Activated CD4-positive, alpha-beta T cell treated with anti-CD3 and anti-CD28 coated beads, Interleukin-2, amount 10 ng/mL, durations not matched to agents 24 days and 14 days (primary cell): ENCODE data around the gene CPLX1. TPM values are rescaled to one million over a fixed set of nuclear protein-coding genes. Genes with fewer than 3 reads are reported as not detected.

Experiments
- DNase-seq: peaks from one replicate; pipeline ENCODE4 v3.0.0; 2022
- H3K27ac Mint-ChIP-seq: one replicate; pipeline ENCODE4 v1.8.0; 2022; ENCODE audit warnings: mild to moderate bottlenecking, mixed read lengths
- H3K27me3 Mint-ChIP-seq: one replicate; pipeline ENCODE4 v1.8.0; 2022; ENCODE audit warnings: mixed read lengths
- H3K36me3 Mint-ChIP-seq: one replicate; pipeline ENCODE4 v1.8.0; 2022; ENCODE audit warnings: low read depth, mild to moderate bottlenecking, mixed read lengths
- H3K4me1 Mint-ChIP-seq: one replicate; pipeline ENCODE4 v1.8.0; 2021; ENCODE audit warnings: mixed read lengths
- H3K4me3 Mint-ChIP-seq: one replicate; pipeline ENCODE4 v1.8.0; 2022; ENCODE audit warnings: mild to moderate bottlenecking, moderate library complexity, mixed read lengths
- H3K9me3 Mint-ChIP-seq: one replicate; pipeline ENCODE4 v1.8.0; 2021; ENCODE audit warnings: mixed read lengths
- intact Hi-C: fragments of 100-400 bp; cut with micrococcal nuclease; formaldehyde crosslinking; loops from one replicate; pipeline ENCODE4 v1.15.1; 2023
- total RNA-seq: library from RNA; stranded (reverse); gene quantifications from 2 replicates; pipeline ENCODE4 v1.2.3, GENCODE V29; 2022

Gene CPLX1
- total RNA-seq: 1.0 and 1.7 TPM in 2 replicates

GRCh38 chr4:825971-826330 is at the start of gene CPLX1:
Gene CPLX1 (minus strand): TSS chr4:826129. CDS start chr4:824522, 1,607 bp downstream.
- peaks cover 4% of the 10 kb centered on the region for H3K36me3 Mint-ChIP-seq
- no peak for DNase-seq
- intact Hi-C loops: loop anchor here (2.0 to 5.0 kb wide), 2 partner anchors 44 to 53 kb away; no protein-coding TSS in a partner anchor
- H3K9me3 Mint-ChIP-seq: no peaks in the 10 kb centered on the region
- H3K4me3 Mint-ChIP-seq: peak within 1 kb of the TSS; percentile 39
- H3K4me1 Mint-ChIP-seq: peaks cover 2% of the 10 kb centered on the region
- H3K27me3 Mint-ChIP-seq: peaks cover 39% of the 10 kb centered on the region
- H3K27ac Mint-ChIP-seq: peak within 1 kb of the TSS; percentile 65

- Mint-ChIP-seq H3K27me3 (no peaks in the 10 kb centered on the region), H3K4me1 (peaks cover 25% of the 10 kb centered on the region), H3K36me3 (peaks cover 72% of the 10 kb centered on the region), H3K9me3 (no peaks in the 10 kb centered on the region), H3K4me3 (no peak overlapping the region), H3K27ac (no peak overlapping the region)
- intact Hi-C loops: loop anchor here (5.0 kb wide), 1 partner anchor 93 kb away; no protein-coding TSS in a partner anchor
- DNase-seq: no peak
Observed at GRCh38 chr4:874971-875817, 49.3 kb upstream of the CPLX1 start.

GRCh38 chr4:874056-874455 is 48.1 kb upstream of the CPLX1 start:
- DNase-seq: no peak
- H3K36me3 Mint-ChIP-seq: peaks cover 72% of the 10 kb centered on the region
- intact Hi-C loops: no loop called here
- H3K27ac Mint-ChIP-seq: no peak overlapping the region
- no peaks in the 10 kb centered on the region for H3K27me3 Mint-ChIP-seq
- H3K4me3 Mint-ChIP-seq: no peak overlapping the region
- peaks cover 14% of the 10 kb centered on the region for H3K4me1 Mint-ChIP-seq
- peaks cover 4% of the 10 kb centered on the region for H3K9me3 Mint-ChIP-seq

- Mint-ChIP-seq H3K4me1 (peaks cover 2% of the 10 kb centered on the region), H3K27ac (no peak overlapping the region), H3K9me3 (peaks cover 4% of the 10 kb centered on the region), H3K27me3 (no peaks in the 10 kb centered on the region), H3K4me3 (no peak overlapping the region), H3K36me3 (peaks cover 67% of the 10 kb centered on the region)
- intact Hi-C loops: no loop called here
- no peak for DNase-seq
Observed at GRCh38 chr4:872241-872981, 46.5 kb upstream of the CPLX1 start.

GRCh38 chr4:871484-871883 is 45.6 kb upstream of the CPLX1 start:
- DNase-seq: no peak
- Mint-ChIP-seq H3K27ac (no peak overlapping the region), H3K36me3 (peaks cover 63% of the 10 kb centered on the region), H3K4me3 (no peak overlapping the region), H3K9me3 (peaks cover 4% of the 10 kb centered on the region), H3K27me3 (no peaks in the 10 kb centered on the region), H3K4me1 (peaks cover 2% of the 10 kb centered on the region)
- intact Hi-C loops: no loop called here

GRCh38 chr4:870951-871350 is 45.0 kb upstream of the CPLX1 start:
- intact Hi-C loops: no loop called here
- Mint-ChIP-seq H3K36me3 (peaks cover 62% of the 10 kb centered on the region), H3K9me3 (peaks cover 4% of the 10 kb centered on the region), H3K27me3 (no peaks in the 10 kb centered on the region), H3K27ac (no peak overlapping the region), H3K4me1 (peaks cover 2% of the 10 kb centered on the region), H3K4me3 (no peak overlapping the region)
- DNase-seq: no peak

- Mint-ChIP-seq H3K36me3 (peaks cover 57% of the 10 kb centered on the region), H3K27ac (no peak overlapping the region), H3K4me1 (peaks cover 2% of the 10 kb centered on the region), H3K27me3 (no peaks in the 10 kb centered on the region), H3K9me3 (peaks cover 4% of the 10 kb centered on the region), H3K4me3 (no peak overlapping the region)
- intact Hi-C loops: no loop called here
- DNase-seq: no peak
Observed at GRCh38 chr4:869776-870175, 43.8 kb upstream of the CPLX1 start.

- Mint-ChIP-seq H3K27me3 (no peaks in the 10 kb centered on the region), H3K4me1 (no peaks in the 10 kb centered on the region), H3K9me3 (peaks cover 4% of the 10 kb centered on the region)
Observed at GRCh38 chr4:868421-868820, 42.5 kb upstream of the CPLX1 start.

GRCh38 chr4:867526-868250 is 41.8 kb upstream of the CPLX1 start:
- H3K27ac Mint-ChIP-seq: no peak overlapping the region
- H3K27me3 Mint-ChIP-seq: no peaks in the 10 kb centered on the region
- H3K4me1 Mint-ChIP-seq: no peaks in the 10 kb centered on the region
- H3K9me3 Mint-ChIP-seq: peaks cover 4% of the 10 kb centered on the region
- H3K36me3 Mint-ChIP-seq: peaks cover 53% of the 10 kb centered on the region
- intact Hi-C loops: no loop called here
- no peak for DNase-seq
- H3K4me3 Mint-ChIP-seq: no peak overlapping the region

More at GRCh38 chr4:868421-868820, 42.5 kb upstream of the CPLX1 start:
- no peak overlapping the region for H3K27ac Mint-ChIP-seq
- no peak overlapping the region for H3K4me3 Mint-ChIP-seq
- no peak for DNase-seq
- peaks cover 50% of the 10 kb centered on the region for H3K36me3 Mint-ChIP-seq
- intact Hi-C loops: no loop called here

GRCh38 chr4:866761-867390 is 40.9 kb upstream of the CPLX1 start:
- Mint-ChIP-seq H3K4me3 (no peak overlapping the region), H3K27me3 (no peaks in the 10 kb centered on the region), H3K9me3 (peaks cover 4% of the 10 kb centered on the region), H3K27ac (no peak overlapping the region), H3K4me1 (no peaks in the 10 kb centered on the region), H3K36me3 (peaks cover 57% of the 10 kb centered on the region)
- no peak for DNase-seq
- intact Hi-C loops: no loop called here

- intact Hi-C loops: no loop called here
- peaks cover 4% of the 10 kb centered on the region for H3K9me3 Mint-ChIP-seq
- H3K36me3 Mint-ChIP-seq: peaks cover 58% of the 10 kb centered on the region
- no peak overlapping the region for H3K4me3 Mint-ChIP-seq
- H3K27me3 Mint-ChIP-seq: no peaks in the 10 kb centered on the region
- H3K4me1 Mint-ChIP-seq: no peaks in the 10 kb centered on the region
- H3K27ac Mint-ChIP-seq: no peak overlapping the region
- DNase-seq: no peak
Observed at GRCh38 chr4:866068-866760, 40.3 kb upstream of the CPLX1 start.

GRCh38 chr4:865572-865971 is 39.6 kb upstream of the CPLX1 start:
- Mint-ChIP-seq H3K36me3 (peaks cover 59% of the 10 kb centered on the region), H3K4me3 (no peak overlapping the region), H3K9me3 (peaks cover 4% of the 10 kb centered on the region), H3K27ac (no peak overlapping the region), H3K27me3 (no peaks in the 10 kb centered on the region), H3K4me1 (no peaks in the 10 kb centered on the region)
- intact Hi-C loops: no loop called here
- DNase-seq: no peak

- H3K4me3 Mint-ChIP-seq: no peak overlapping the region
- intact Hi-C loops: no loop called here
- H3K9me3 Mint-ChIP-seq: peaks cover 4% of the 10 kb centered on the region
- H3K27me3 Mint-ChIP-seq: no peaks in the 10 kb centered on the region
- no peak for DNase-seq
- peaks cover 59% of the 10 kb centered on the region for H3K36me3 Mint-ChIP-seq
- H3K27ac Mint-ChIP-seq: no peak overlapping the region
- H3K4me1 Mint-ChIP-seq: no peaks in the 10 kb centered on the region
Observed at GRCh38 chr4:865121-865465, 39.2 kb upstream of the CPLX1 start.
